NOMO-1 treated with DMSO at 0.1 percent for 48 hours (cell line): ENCODE measurements around the gene TYW1B.
"Not testable (repeated sequence)": the region's sequence is repeated elsewhere in the genome, so short reads cannot be mapped to it uniquely, and the experiment has no call there.

Source experiments
- DNase-seq: peaks from one replicate; lab custom pipeline; 2025; ENCODE audit not compliant: unreplicated experiment; lab: John Stamatoyannopoulos, UW

The TYW1B gene

DNA sequence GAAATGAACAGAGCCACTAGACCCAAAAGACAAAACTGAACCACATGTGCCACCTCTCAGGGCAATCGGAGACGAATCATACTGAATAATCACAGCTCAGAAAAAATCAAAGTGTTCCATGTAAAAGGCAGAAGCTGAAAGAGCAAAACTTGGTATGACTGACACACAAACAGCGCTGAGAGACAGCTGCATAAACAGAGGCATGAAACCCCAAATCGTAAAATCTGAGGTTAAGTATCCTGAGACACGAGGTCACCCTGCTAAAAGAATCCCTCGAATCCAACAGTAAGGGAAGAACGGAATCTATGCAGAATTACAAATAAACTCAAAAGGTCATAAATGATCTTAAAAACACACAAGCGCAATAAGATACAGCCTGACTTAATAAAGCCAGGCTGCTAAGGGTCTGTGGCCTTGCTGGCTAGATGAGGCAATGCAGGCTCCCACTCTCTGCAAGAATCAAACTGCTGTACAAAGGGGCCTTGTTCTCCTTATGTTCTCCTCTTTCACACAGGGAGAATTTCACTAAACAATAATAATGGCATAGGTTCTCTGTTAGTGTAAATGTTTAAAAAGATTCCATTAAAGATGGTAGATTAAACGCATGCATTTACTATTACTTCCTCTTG is 247.7 kb downstream of the TYW1B start:
- not testable (repeated sequence) for DNase-seq

DNA sequence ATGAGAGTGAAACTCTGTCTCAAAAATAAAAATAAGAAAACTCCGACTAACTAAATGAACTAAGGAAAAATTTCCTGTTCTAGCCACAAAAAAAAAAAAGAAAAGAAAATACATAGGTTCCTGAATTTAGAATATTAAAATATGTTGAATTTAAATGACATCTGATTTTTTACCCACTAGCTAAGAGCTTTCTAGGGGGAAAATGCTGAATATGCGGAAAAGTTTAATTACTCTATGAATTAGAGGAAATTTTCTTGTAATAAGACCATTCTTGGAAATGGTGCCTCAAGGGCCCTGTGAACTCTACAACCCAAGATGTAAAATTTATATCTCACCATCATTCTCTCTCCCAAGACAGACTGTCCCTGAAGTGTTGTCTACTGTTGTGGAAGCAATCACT is 250.9 kb downstream of the TYW1B start:
- DNase-seq = no peak

- not testable (repeated sequence) for DNase-seq
These were observed 266.0 kb downstream of the TYW1B start for GRCh38 chr7:72561988-72562387.

GRCh38 chr7:72559546-72559945 is 268.5 kb downstream of the TYW1B start:
- not testable (repeated sequence) for DNase-seq

- DNase-seq = not testable (repeated sequence)
These were observed 271.3 kb downstream of the TYW1B start for GRCh38 chr7:72556733-72557132.

GRCh38 chr7:72555238-72555637 is 272.8 kb downstream of the TYW1B start:
- not testable (repeated sequence) for DNase-seq

- not testable (repeated sequence) for DNase-seq
These were observed 273.6 kb downstream of the TYW1B start for GRCh38 chr7:72554401-72554800.

- not testable (repeated sequence) for DNase-seq
These were observed 277.5 kb downstream of the TYW1B start for GRCh38 chr7:72550454-72550853.

DNA sequence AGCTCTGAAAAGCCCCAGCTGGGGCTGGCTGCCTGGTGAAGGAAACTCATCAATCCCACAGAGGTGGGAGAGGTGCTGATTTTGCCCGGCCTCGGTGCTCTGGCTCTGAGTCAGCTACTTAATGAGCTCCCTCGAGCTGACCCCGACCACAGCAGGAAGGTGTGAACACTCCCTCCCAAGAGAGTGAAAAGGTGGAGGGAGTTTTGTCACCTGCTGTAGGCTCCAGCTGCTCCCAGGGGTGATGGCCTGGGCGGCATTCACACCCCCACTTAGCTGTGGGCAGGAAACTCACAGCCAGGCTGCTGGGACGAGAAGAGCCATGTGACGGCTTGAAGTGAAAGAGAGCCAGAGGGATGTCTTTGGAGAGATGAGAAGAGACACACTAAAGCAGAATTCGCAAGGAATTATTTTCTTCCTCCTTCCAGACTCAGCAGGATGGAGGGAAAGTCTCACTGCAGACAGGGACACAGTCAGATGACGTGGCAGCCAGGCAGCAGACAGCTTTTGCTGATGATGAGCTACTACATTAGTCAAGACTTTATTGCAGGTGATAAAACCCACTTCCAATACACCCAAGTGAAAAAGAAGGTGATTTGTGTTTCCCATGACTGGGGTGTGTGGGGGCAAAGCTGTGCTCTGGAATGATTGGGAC is 281.3 kb downstream of the TYW1B start:
- DNase-seq = not testable (repeated sequence)

GRCh38 chr7:72544531-72544930 is 283.5 kb downstream of the TYW1B start:
- DNase-seq = not testable (repeated sequence)

- DNase-seq = no peak
These were observed 287.1 kb downstream of the TYW1B start for GRCh38 chr7:72540923-72541322.

DNA sequence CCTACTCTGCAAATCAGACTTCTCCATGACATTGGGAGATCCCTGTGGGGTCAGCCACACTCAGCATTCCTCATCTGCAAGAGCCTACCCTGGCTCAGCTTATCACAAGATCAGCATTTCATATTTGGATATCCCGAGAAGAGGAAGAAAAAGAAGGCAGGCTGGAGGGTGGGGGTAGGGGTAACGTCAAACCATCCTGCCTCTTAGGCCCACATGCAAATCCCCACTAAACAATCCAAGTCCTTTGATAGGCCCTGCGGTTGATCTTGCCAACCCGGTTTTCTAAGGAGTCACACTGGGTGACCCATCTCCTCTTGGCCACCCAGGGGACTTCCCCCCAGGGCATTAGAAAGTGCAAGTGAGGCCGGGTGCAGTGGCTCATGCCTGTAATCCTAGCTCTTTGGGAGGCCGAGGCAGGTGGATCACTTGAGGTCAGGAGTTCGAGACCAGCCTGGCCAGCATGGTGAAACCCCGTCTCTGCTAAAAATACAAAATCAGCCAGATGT is 287.8 kb downstream of the TYW1B start:
- no peak for DNase-seq

DNA sequence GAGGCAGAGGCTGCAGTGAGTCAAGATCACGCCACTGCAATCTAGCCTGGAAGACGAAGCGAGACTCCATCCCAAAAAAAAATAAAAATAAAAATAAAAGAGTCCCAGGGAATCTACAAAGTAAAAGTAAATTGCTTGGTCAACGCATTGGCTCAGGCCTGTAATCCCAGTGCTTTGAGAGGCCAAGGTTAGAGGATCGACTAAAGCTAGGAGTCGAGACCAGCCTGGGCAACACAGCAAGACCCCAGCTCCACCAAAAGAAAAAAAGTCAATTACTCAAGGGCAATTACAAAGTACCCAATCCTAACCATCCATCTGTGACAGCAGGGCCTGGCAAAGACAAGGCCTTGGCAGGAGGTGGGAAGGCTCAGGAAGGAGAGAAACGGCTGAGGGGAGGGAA is 288.3 kb downstream of the TYW1B start:
- no peak for DNase-seq

DNA sequence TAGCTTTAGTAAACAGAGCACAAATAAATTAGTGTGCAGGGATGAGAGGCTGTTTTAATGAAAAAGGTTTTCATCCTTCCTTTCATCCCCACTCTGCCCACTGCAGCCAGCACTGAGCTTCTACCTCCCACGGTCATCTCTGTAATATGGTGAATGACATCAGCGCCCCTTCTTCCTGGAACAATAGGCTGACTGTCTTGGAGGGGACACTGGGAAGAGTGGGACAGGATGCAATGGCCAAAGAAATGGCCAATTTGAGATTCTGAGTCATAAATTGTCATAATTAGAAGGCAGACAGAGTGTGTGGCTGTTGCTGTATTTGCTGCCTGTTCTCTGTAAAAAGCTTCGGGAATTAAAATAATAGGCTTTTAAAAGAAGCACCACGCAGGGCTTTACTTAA is 289.1 kb downstream of the TYW1B start:
- DNase-seq = no peak

GRCh38 chr7:72538147-72538546 is 289.9 kb downstream of the TYW1B start:
- no peak for DNase-seq

DNA sequence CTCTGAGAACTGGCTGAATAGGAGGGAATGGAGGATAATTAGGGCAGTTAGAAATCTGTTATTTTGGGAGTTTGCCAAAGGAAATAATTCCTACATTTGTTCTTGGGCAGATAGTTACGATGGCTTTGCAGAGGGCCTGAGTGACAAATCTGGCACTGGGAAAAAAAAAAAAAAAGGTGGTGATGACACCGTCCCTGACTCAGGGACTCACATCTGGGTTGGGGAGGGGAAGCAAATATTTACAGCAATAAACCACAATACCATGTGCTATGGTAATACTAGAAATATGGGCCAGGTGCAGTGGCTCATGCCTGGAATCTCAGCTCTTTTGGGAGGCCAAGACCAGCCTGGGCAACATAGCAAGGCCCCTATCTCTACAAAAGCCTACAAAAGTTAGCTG is 292.0 kb downstream of the TYW1B start:
- not testable (repeated sequence) for DNase-seq

DNA sequence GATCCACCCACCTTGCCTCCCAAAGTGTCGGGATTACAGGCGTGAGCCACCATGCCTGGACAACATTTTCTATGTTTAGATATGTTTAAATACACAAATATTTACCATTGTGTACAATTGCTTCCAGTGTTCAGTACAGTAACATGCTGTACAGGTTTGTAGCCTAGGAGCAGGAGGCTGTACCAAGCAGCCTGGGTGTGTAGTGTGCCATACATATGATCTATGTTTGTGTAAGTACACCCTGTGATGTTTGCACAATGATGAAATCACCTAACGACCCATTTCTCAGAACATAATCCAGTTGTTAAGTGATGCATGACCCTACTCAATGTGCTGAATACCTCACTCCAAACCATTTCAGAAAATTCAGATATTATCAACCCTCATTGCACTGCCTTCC is 297.0 kb downstream of the TYW1B start:
- not testable (repeated sequence) for DNase-seq
